ENCODE results near the gene DYNC1LI2. TPM values are rescaled to one million over a fixed set of nuclear protein-coding genes. Genes with fewer than 3 reads are reported as not detected.
A peak's percentile ranks its signal among the peaks of the same experiment; 100 is the strongest.
"Not testable (repeated sequence)": the region's sequence is repeated elsewhere in the genome, so short reads cannot be mapped to it uniquely, and the experiment has no call there.

Gene DYNC1LI2
- total RNA-seq, result 100 to 1,000 TPM; 102 to 212 (median 137) TPM

GRCh38 chr16:66751303-66751991 is at the start of gene DYNC1LI2:
Gene DYNC1LI2, minus strand, starts transcription at chr16:66751609. Its CDS starts 18 bp downstream, at chr16:66751591.
- H3K9me3 ChIP-seq, result no peaks in the 10 kb centered on the region
- peaks cover 37% of the 10 kb centered on the region for H3K4me1 ChIP-seq
- peaks cover 27% of the 10 kb centered on the region for H3K36me3 ChIP-seq
- DNase-seq (ENCODE audit: low spot score in 2 of 2), result peak; percentile 90 to 91
- WGBS, result 0% methylated on average over 11 of the region's 90 CpGs
- TF ChIP-seq POLR2A (IDR thresholded peaks at IDR 0.05), result peak in 1 of 2 donors; percentile 44
- no peak for TF ChIP-seq EP300 (IDR thresholded peaks at IDR 0.05)
- TF ChIP-seq CTCF (IDR thresholded peaks at IDR 0.05), result peak; percentile 88 to 98
- H3K27me3 ChIP-seq, result no peaks in the 10 kb centered on the region
- H3K4me3 ChIP-seq, result peak within 1 kb of the TSS; percentile 92
- H3K27ac ChIP-seq, result peak within 1 kb of the TSS; percentile 96

- 98% methylated on average over 9 of the region's 19 CpGs for WGBS
- Histone ChIP-seq H3K4me1 (no peaks in the 10 kb centered on the region), H3K27ac (no peak overlapping the region), H3K27me3 (no peaks in the 10 kb centered on the region), H3K36me3 (peaks cover 51% of the 10 kb centered on the region), H3K9me3 (no peaks in the 10 kb centered on the region), H3K4me3 (no peak overlapping the region)
- no peak for DNase-seq (ENCODE audit: low spot score in 2 of 2)
- TF ChIP-seq CTCF (IDR thresholded peaks at IDR 0.05) (no peak), POLR2A (IDR thresholded peaks at IDR 0.05) (no peak), POLR2AphosphoS5 (IDR thresholded peaks at IDR 0.05) (no peak), EP300 (IDR thresholded peaks at IDR 0.05) (no peak)
Measured at GRCh38 chr16:66800856-66801255, 49.4 kb upstream of the DYNC1LI2 start.

GRCh38 chr16:66798161-66798560 is 46.8 kb upstream of the DYNC1LI2 start:
- H3K9me3 ChIP-seq, result no peaks in the 10 kb centered on the region
- no peak for TF ChIP-seq POLR2AphosphoS5 (IDR thresholded peaks at IDR 0.05)
- TF ChIP-seq EP300 (IDR thresholded peaks at IDR 0.05), result no peak
- no peak for TF ChIP-seq POLR2A (IDR thresholded peaks at IDR 0.05)
- no peaks in the 10 kb centered on the region for H3K4me1 ChIP-seq
- H3K4me3 ChIP-seq, result no peak overlapping the region
- 66% methylated on average over 2 of the region's 2 CpGs for WGBS
- H3K27ac ChIP-seq, result no peak overlapping the region
- H3K27me3 ChIP-seq, result no peaks in the 10 kb centered on the region
- no peak for DNase-seq (ENCODE audit: low spot score in 2 of 2)
- H3K36me3 ChIP-seq, result peaks cover 26% of the 10 kb centered on the region

- H3K27ac ChIP-seq; H3K4me1 ChIP-seq; DNase-seq (ENCODE audit: low spot score in 2 of 2); H3K9me3 ChIP-seq; H3K36me3 ChIP-seq; H3K27me3 ChIP-seq; H3K4me3 ChIP-seq: not testable (repeated sequence)
- WGBS, result 88% methylated on average over 6 of the region's 6 CpGs
Measured at GRCh38 chr16:66793984-66794383, 42.6 kb upstream of the DYNC1LI2 start.

- Histone ChIP-seq H3K9me3 (no peaks in the 10 kb centered on the region), H3K4me1 (no peaks in the 10 kb centered on the region), H3K27me3 (no peaks in the 10 kb centered on the region), H3K36me3 (no peaks in the 10 kb centered on the region), H3K27ac (no peak overlapping the region), H3K4me3 (no peak overlapping the region)
- TF ChIP-seq EP300 (IDR thresholded peaks at IDR 0.05) (no peak), POLR2A (IDR thresholded peaks at IDR 0.05) (no peak), CTCF (IDR thresholded peaks at IDR 0.05) (no peak), POLR2AphosphoS5 (IDR thresholded peaks at IDR 0.05) (no peak)
- no peak for DNase-seq (ENCODE audit: low spot score in 2 of 2)
- WGBS, result 71% methylated on average over 3 of the region's 3 CpGs
Measured at GRCh38 chr16:66790130-66790733, 38.8 kb upstream of the DYNC1LI2 start.

GRCh38 chr16:66787427-66787826 is 36.0 kb upstream of the DYNC1LI2 start:
- 96% methylated on average over 2 of the region's 2 CpGs for WGBS

More at GRCh38 chr16:66787427-66787826, 36.0 kb upstream of the DYNC1LI2 start:
- Histone ChIP-seq H3K36me3 (no peaks in the 10 kb centered on the region), H3K27ac (no peak overlapping the region), H3K4me3 (no peak overlapping the region), H3K27me3 (no peaks in the 10 kb centered on the region), H3K9me3 (no peaks in the 10 kb centered on the region), H3K4me1 (no peaks in the 10 kb centered on the region)
- no peak for TF ChIP-seq POLR2AphosphoS5 (IDR thresholded peaks at IDR 0.05)
- no peak for TF ChIP-seq POLR2A (IDR thresholded peaks at IDR 0.05)
- no peak for TF ChIP-seq CTCF (IDR thresholded peaks at IDR 0.05)
- no peak for TF ChIP-seq EP300 (IDR thresholded peaks at IDR 0.05)
- no peak for DNase-seq (ENCODE audit: low spot score in 2 of 2)

Data from suprapubic skin (tissue), 4 donors.